ENCODE measurements around the gene MPDU1.
A peak's percentile ranks its signal among the peaks of the same experiment; 100 is the strongest.

Gene MPDU1

DNA sequence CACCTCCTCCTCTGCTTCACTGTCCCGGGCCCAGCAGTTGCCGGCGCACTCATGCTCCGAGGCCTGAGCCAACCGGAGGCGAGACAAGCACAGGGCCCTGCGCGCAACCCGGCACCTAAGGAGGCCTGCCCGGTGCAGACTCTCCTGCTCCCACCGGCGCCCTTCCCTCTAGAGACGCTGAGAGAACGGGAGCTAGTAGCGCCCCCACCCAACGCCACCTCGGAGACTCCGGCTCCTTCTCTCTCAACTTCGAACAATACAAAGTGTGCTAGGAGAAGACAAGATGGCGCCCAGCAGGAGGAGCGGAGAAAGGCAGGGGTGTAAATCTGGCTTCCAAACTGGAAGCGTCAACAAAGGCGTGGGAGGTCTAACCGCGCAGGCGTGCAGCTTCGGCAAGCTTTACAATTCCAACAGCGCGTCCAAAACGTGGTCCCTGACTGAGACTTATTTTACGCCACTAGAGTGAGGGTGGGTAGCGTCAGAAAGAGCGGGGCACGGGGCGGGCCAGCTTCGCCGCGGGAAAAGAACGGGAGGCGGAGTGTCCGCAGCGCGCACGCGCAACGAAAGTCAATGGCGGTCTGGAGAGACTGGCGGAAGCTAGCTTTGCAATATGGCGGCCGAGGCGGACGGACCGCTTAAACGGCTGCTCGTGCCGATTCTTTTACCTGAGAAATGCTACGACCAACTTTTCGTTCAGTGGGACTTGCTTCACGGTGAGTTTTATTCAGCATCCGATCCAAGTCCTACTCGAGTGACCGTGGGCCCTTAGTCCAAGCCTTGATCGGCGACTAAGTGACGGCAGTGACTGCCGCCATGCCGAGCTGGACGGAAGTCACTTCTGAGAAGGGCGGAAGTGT lies at the start of gene MPDU1:
Gene MPDU1, plus strand, starts transcription at position 600 of the 857 bp plus-strand sequence. Its CDS starts 11 bp downstream, at position 611.
- DNase-seq, result peak; percentile 90

DNA sequence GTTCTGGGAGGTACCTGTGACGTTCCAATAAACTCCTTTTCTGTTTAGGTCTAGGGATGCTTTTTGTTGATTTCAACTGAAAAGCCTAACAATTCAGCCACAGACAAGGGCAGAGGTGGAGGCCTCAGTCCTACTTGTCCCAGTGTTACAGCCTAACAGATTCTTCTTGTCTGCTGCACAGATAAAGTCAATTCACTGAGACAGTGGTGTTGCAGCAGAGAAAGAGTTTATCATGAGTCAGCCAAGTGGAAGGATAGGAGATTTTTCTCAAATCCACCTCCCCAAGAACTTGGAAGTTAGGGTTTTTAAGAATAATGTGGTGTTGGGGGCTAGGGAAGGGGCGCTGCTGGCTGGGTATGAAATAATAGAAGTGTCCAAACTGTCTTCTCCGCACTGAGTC lies 45.6 kb upstream of the MPDU1 start:
- no peak for DNase-seq

DNA sequence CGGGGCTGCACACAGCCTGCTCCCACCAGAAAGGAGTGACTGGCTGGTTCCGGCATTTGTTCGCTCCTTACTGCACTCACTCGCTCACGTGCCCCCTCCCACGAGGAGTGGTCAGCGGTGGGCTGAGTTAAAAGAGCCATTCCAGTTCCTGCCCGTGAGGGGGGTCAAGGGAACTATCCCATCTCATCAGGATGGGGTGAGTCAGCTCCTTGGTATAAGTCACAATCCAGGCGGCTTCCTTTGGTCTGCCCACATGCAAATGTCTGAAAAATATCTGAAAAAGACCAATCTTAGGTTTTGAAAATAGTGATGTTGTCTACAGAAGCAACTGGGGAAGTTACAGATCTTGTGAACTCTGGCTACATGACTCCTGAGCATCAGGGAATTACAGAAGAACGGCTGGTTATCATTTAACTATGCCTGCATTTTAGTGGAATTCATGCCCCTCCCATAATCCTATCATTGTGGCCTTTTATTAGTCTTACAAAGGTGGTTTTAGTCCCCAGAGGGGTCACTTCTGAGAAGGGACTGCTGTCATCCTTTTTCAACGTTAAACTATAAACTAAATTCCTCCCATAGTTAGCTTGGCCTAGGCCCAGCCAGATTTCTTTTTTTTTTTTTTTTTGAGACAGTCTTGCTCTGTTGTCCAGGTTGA lies 44.6 kb upstream of the MPDU1 start:
- no peak for DNase-seq

DNA sequence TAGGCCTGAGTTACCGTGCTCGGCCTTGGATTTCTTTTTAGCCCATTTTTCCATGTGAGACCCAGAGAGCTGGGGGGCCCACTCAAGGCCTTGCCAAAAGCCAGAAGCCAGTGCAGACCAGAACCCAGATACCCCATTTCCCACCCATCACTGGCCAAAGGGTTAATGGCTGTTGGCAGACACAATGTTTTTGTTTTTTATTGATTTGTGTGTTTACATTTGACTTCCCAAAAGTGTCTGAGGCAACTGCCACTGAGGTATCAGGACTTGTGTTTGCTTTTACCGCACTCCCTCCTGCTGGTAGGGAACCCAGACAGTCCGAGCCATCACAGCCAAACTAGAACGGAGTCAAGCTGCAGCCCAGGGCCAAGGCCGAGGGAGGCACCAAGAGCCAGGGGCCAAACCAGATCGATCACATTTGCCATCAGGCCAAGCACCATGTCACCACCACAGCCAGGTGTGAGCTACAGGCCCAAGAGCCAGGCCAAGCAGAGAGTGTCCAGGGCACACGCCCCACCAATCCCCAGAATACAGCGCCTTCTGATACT lies 42.5 kb upstream of the MPDU1 start:
- no peak for DNase-seq

DNA sequence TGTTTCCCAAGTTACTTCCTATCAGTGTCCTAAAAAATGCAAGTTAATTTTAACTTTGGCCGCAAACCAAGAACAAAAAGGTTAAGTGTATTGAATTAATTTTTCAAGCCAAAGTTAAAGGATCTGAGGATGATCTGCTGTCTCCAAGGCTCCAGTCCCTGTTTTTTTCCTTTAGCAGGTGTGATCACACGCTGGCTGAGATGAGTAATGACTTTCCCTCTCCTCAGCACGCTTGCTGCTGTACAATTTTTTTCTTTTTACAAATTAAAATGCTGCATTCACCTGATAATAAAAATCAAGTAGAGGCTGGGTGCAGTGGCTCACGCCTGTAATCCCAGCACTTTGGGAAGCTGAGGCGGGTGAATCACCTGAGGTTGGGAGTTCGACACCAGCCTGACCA lies 38.7 kb upstream of the MPDU1 start:
- no peak for DNase-seq

DNA sequence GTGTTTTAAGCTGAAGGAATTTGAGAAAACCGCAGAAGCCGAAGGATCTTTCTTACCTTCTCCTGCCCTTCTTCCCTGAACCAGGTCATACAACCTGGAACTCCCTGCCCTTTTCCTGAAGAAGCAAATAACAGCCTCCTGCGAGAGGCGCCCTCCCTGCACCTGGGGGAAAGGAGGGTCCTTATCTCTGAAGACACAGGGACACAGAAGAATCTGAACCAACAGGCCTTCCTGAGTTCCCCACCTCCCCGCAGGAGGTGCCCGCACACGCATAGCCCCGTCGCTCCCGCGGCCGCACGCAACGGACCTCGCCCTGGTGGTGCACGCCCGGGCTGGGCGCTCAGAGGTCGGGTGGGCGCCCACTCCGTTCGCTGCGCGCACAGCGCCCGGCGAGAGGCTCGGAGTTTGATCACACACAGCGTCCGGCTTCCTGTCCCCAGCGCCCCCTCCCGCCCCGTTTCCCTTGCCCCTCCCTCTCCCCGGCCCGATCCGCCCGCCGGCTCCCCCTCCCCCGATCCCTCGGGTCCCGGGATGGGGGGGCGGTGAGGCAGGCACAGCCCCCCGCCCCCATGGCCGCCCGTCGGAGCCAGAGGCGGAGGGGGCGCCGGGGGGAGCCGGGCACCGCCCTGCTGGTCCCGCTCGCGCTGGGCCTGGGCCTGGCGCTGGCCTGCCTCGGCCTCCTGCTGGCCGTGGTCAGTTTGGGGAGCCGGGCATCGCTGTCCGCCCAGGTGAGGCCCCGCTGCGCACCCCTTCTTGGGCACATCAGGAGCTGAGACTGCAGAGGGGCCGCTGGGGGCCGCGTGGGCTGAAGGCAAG lies 34.9 kb upstream of the MPDU1 start, which contains the start of gene TNFSF12:
Gene TNFSF12, plus strand, starts transcription at position 474 of the 816 bp plus-strand sequence. Its CDS starts 96 bp downstream, at position 570.
- no peak for DNase-seq

DNA sequence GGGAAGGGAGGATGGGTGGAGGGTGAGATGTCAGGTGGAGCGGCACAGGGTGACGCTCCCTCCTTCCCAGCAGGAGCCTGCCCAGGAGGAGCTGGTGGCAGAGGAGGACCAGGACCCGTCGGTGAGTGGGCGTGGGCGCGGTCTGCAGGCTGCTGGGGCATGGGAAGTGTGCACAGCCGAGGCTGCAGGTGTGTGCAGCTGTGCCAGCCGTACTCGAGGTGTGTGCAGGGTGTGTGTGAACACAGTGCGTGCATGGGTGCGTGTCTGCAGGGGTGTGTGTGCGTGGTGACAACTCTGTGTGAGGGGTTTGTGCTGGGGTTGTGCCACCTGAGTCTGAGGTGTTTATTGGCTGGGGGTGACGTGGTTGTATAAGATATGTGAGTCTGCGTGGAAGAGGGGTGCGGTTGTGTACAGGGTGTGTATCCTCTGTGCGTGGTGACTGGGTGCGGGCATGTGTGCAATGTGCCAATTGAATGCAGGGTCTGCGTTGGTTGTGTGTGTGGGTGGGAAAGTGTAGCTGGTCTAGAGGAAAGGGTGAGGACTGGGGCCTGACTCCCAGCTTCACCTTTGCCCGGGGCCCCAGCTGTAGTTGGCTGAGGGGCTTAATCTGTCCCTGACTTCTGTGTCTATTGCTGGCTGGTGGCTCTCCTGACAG lies 34.1 kb upstream of the MPDU1 start:
- no peak for DNase-seq

DNA sequence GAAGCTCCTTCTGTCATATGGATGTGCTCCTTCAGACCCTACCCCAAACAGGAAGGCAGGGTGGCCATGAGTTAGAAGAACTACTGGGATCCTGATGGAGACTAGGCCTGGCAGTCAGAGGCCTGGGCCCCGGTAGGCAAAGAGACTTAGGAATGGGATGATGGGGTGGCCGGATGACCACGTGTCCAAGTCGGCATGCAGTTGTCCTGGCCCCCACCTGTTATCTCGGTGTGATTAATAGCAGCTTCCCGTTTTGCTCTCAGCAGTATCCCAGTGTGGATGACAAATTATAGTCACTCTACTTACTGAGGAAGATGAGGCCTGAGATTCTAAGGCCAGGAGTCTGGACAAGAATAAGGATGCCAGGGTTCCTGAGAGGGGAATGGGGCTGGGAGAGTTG lies 33.3 kb upstream of the MPDU1 start:
- DNase-seq, result no peak

DNA sequence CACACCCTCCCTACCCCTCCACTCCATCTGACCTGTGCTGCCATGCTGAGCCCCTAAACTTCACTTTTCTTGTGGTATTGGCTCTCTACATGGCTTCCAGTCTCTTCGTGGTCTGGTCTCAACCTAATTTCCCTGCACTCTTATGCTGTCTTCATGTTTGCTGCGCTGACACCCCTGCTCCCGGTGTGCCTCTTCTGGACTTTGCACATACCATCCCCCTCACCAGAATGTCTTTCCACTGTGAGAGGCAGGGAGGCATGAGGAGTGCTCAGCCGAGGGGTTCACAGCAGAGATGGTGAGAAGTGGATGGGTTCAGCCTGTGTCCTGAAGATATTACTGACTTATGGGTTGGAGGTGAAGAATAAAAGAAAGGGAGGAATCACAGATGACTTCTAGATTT lies 32.3 kb upstream of the MPDU1 start:
- DNase-seq, result no peak

DNA sequence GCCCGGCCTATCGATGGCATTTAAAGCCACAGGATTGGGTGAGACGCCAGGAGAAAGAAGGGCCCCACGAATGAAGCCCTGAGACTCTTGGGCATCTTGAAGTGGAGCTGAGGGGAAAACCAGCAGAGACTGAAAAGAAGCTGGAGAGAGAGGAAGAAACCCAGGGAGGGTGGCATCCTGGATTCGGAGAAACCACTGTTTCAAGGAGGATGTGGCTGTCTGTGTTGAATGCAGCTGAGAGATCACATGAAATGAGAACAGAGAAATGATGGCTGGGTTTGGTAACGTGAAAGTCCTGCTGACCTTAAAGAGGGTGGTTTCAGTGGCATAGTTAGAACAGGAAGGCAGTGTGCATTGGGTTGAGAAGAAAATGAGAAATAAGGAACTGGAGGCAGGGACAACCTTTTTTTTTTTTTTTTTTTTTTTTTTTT lies 31.0 kb upstream of the MPDU1 start:
- DNase-seq, result no peak

DNA sequence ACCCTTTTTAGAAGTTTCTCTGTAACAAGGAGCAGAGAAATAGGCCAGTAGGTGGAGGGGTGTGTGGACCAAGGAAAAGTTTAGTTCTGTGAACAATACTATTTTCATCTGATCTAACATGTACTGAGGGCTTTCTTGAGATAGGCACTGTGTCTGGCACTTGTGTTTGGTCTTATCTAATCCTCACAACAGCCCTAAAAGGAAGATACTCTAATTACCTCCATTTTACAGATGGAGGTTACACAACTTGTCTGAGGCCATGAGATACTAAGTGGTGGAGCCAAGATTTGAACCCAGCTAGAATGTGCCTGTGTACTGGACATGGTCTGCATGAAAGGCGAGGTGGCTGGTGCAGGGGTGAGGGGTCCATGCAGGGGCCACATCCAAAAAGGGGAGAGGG lies 30.3 kb upstream of the MPDU1 start:
- DNase-seq, result no peak

DNA sequence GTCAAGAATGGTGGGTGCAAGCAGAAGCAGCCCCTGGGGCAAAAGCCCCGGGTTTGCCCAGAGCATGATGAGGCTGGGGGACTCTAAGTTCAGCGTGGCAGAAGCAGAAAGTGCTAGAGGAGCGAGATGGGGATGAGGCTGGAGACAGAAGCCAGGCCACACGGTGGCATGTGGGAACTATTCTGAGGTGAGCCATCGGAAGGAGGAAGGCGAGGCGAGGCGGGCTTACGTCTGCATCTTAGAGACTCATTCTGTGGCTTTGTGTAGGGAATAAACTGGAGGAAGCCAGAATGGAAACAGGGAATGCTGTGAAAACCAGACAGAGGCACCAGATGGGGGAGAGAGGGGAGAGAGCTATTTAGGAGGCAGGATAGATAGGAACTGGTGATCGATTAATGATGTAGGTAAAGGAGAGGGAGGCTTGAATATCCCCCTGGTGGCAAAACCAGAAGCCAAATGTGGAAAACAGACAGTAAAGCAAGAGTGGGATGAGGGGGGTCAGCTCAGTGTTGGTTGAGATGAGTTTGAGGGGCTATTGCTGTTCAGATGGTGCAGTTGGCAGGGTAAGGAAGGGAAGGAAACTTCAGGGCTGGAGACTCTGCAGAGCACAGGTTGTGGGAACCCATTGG lies 28.2 kb upstream of the MPDU1 start:
- no peak for DNase-seq

DNA sequence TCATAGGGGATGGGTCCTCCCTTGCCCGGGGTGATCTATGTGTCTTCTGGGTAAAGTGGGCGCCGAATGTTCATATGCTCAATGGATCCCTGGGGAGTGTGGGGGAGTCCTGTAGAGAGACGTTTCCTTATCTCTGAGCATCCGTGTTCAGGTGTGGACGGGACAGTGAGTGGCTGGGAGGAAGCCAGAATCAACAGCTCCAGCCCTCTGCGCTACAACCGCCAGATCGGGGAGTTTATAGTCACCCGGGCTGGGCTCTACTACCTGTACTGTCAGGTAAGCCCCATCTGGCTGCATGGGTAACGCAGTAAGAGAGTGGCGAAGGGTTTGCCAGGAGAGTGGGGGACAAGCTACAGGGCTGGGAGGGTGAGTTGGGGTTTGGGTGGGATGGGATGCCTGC lies 27.0 kb upstream of the MPDU1 start:
- no peak for DNase-seq

DNA sequence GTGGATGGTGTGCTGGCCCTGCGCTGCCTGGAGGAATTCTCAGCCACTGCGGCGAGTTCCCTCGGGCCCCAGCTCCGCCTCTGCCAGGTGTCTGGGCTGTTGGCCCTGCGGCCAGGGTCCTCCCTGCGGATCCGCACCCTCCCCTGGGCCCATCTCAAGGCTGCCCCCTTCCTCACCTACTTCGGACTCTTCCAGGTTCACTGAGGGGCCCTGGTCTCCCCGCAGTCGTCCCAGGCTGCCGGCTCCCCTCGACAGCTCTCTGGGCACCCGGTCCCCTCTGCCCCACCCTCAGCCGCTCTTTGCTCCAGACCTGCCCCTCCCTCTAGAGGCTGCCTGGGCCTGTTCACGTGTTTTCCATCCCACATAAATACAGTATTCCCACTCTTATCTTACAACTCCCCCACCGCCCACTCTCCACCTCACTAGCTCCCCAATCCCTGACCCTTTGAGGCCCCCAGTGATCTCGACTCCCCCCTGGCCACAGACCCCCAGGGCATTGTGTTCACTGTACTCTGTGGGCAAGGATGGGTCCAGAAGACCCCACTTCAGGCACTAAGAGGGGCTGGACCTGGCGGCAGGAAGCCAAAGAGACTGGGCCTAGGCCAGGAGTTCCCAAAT lies 26.4 kb upstream of the MPDU1 start:
- no peak for DNase-seq

DNA sequence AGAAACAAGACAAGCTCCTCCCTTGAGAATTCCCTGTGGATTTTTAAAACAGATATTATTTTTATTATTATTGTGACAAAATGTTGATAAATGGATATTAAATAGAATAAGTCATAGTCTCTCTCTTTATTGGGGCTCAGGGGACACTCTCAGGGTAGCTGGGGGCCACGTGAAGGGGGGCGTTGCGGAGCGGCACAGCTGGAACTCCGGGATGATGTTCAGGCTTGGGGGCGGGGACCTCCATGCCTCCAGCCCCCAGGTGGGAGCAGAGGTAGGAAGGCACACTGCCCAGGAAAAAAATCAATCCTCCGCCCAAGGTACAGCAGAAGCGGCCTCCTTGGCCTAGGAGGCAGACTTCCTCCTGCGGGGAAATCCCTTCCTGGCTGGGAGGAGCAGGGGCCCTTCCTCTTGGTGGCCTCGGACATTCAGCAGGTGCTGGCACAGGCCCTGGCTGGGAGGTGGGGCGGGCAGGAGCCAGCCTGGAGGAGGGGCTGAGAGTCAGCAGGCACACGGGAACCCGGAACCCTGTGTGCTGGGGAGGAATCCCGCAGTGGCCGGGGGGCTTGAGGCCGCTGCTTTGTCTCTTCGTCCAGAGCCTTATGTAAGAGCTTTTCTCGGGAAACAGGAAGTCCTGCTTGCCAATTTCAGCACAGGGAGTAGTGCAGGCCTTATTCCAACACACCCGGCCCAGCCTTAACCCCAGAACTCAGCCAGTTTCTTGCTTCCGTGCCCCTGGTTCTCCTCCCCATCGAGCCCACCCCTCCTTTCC lies 25.7 kb upstream of the MPDU1 start:
- peak; percentile 46 for DNase-seq

DNA sequence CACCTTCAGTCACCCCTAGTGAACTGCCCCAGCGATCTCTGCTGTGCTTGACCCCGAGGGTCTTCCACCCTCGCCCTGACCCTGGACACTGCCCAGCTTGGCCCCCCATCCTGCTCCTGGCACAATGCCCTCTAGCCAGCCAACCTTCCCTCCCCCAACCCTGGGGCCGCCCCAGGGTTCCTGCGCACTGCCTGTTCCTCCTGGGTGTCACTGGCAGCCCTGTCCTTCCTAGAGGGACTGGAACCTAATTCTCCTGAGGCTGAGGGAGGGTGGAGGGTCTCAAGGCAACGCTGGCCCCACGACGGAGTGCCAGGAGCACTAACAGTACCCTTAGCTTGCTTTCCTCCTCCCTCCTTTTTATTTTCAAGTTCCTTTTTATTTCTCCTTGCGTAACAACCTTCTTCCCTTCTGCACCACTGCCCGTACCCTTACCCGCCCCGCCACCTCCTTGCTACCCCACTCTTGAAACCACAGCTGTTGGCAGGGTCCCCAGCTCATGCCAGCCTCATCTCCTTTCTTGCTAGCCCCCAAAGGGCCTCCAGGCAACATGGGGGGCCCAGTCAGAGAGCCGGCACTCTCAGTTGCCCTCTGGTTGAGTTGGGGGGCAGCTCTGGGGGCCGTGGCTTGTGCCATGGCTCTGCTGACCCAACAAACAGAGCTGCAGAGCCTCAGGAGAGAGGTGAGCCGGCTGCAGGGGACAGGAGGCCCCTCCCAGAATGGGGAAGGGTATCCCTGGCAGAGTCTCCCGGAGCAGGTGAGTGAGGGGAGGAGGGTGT lies 24.9 kb upstream of the MPDU1 start, which contains the start of gene TNFSF13:
Gene TNFSF13, plus strand, starts transcription at position 207 of the 776 bp plus-strand sequence. Its CDS starts 290 bp downstream, at position 497.
- DNase-seq, result no peak

DNA sequence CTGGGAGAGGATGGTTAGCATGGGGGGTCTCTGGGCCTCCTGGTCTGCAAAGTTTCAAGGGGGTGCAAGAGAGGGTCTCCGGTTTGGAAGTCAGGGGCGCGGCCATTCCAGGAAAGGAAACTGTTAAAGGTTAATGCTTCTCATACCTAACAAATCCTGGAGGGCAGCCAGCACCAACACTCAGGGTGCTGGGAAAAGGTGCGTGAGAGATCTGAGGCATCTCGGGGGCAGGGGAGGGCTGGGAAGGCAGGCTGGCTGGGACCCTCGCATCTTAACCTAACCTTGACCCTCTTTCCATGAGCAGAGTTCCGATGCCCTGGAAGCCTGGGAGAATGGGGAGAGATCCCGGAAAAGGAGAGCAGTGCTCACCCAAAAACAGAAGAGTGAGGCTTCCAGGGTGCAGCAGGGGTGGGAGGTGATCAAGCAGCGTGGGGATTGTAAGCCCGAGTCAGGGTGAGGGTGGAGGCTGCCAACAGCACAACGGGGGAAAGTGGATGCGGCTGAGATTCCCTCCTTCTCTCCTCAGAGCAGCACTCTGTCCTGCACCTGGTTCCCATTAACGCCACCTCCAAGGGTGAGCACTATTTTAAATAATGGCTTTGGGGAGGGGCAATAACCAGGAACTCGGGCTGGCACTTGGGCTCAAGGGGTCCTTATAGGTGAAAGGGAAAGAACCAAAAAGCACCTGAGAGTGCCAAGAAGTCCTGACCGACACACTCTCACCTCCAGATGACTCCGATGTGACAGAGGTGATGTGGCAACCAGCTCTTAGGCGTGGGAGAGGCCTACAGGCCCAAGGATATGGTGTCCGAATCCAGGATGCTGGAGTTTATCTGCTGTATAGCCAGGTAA lies 24.1 kb upstream of the MPDU1 start:
- DNase-seq, result no peak

DNA sequence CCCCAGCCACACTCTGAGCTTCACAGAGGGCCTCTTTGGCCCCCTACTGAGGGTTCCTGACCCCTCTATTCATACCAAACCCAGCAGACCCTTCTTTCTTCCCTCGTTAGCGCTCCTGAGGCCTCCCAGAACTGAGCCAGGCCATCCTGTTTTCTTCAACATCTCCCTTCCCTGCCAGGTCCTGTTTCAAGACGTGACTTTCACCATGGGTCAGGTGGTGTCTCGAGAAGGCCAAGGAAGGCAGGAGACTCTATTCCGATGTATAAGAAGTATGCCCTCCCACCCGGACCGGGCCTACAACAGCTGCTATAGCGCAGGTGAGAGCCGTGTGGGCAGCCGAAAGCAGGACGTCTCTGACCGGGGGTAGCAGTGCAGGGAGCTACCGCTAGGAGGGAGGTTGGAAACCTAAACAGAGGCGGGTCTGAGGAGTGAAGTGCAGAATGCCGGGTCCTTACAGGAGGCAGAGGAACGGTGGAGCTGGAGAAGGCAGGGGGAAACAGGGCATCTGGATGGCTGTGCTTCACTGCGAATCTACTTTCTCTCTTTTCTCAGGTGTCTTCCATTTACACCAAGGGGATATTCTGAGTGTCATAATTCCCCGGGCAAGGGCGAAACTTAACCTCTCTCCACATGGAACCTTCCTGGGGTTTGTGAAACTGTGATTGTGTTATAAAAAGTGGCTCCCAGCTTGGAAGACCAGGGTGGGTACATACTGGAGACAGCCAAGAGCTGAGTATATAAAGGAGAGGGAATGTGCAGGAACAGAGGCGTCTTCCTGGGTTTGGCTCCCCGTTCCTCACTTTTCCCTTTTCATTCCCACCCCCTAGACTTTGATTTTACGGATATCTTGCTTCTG lies 23.3 kb upstream of the MPDU1 start:
- no peak for DNase-seq

Measured in COR-L47 (cell line).